ENCODE results near the gene ZFAND2A. TPM values are rescaled to one million over a fixed set of nuclear protein-coding genes. Genes with fewer than 3 reads are reported as not detected.

ZFAND2A gene
- total and polyA plus RNA-seq, 2 of the 8 experiments (the other 6 are each of a cell fraction or from before 2014, with no cell fraction given) = 16.6 to 20.3 TPM

DNA sequence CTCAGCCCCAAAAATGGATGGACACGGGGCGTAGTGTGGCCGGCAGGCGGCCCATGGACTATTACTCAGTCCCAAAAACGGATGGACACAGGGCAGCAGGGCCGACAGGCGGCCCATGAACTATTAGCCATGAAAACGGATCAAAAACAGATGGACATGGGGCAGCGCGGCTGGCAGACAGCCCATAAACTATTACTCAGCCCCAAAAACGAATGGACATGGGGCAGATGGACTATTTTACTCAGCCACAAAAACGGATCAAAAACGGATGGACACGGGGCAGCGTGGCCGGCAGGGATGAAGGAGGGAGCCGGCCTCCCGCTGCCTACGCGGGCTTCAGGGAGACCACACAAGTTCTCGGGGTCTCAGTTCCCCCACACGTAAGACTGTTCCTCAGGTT, 39.2 kb downstream of the ZFAND2A start:
- Histone ChIP-seq H3K79me2 (ENCODE audit: control insufficient read depth in 1 of 2, insufficient read depth in 2 of 2, low read length in 2 of 2) (peaks cover 0 to 55% of the 10 kb centered on the region in 2 experiments; a peak in 2 of 4 replicates), H4K8ac (ENCODE audit: extremely low read depth, insufficient read depth, low read length) (no peak overlapping the region)

More for the DNA sequence above, 39.2 kb downstream of the ZFAND2A start:
- peaks cover 0 to 5% (median 0%) of the 10 kb centered on the region in 4 experiments; a peak in 1 of 8 replicates for H3K36me3 ChIP-seq (ENCODE audit: control insufficient read depth in 2 of 4, insufficient read depth in 4 of 4, low read length in 3 of 4)
- no peak overlapping the region for H3K9ac ChIP-seq (replicated peaks in 1 of 4; ENCODE audit: extremely low read depth in 1 of 4, low read depth in 3 of 4, low read length in 3 of 4)
- CTCF ChIA-PET (ENCODE audit: partially characterized antibody) = interaction anchor here (1.9 kb wide), 1 partner anchor 35 kb away, joined by 5 read pairs; no protein-coding TSS in a partner anchor
- H2BK20ac ChIP-seq (ENCODE audit: low read length) = no peak overlapping the region
- no peak overlapping the region for H2BK120ac ChIP-seq (replicated peaks; ENCODE audit: low read depth, low read length)
- no peak overlapping the region for H3K4me3 ChIP-seq (ENCODE audit: extremely low read depth in 1 of 4, insufficient read depth in 2 of 4, low read depth in 3 of 4, low read length in 4 of 4)
- H3K14ac ChIP-seq (ENCODE audit: insufficient read length) = no peak overlapping the region
- peaks cover 0 to 14% (median 8%) of the 10 kb centered on the region in 4 experiments; a peak in 6 of 7 replicates for H3K4me1 ChIP-seq (replicated peaks in 1 of 4; ENCODE audit: control insufficient read depth in 3 of 4, insufficient read depth in 4 of 4, low read length in 3 of 4)
- H3K27ac ChIP-seq (ENCODE audit: low read depth, low read length) = no peak overlapping the region
- no peaks in the 10 kb centered on the region; a peak in 1 of 4 replicates for H3K9me3 ChIP-seq (ENCODE audit: insufficient read depth in 2 of 2, low read depth in 1 of 2, low read length in 1 of 2)
- no peak overlapping the region for H3K56ac ChIP-seq (replicated peaks; ENCODE audit: insufficient read length, low read depth, low read length)
- DNase-seq (ENCODE audit: low read depth in 1 of 2, low spot score in 2 of 2) (no peak), FAIRE-seq (no peak)
- H4K91ac ChIP-seq (replicated peaks; ENCODE audit: insufficient read length, low read length) = no peak overlapping the region
- no peaks in the 10 kb centered on the region for H3K27me3 ChIP-seq (replicated peaks in 1 of 4; ENCODE audit: control insufficient read depth in 3 of 4, extremely low read depth in 1 of 4, insufficient read depth in 3 of 4, low read length in 3 of 4)
- no peak overlapping the region for H3K23ac ChIP-seq (ENCODE audit: insufficient read length)
- POLR2A ChIA-PET (ENCODE audit: partially characterized antibody) = interaction anchor here (0.8 kb wide), 1 partner anchor 843 kb away, joined by 3 read pairs; no protein-coding TSS in a partner anchor
- H2BK12ac ChIP-seq (ENCODE audit: low read depth, low read length) = no peak overlapping the region
- WGBS, 2 experiments (ENCODE audit: extremely low coverage in 1 of 2, insufficient coverage in 1 of 2, insufficient read length in 1 of 2, insufficient replicate concordance in 2 of 2, low coverage in 1 of 2, low lambda C conversion rate in 2 of 2, missing lambda C conversion rate in 1 of 2) = 95% methylated on average over 22 of the region's 22 CpGs; no CpG with 5 or more reads in 1 of the 2 experiments
- H2AFZ ChIP-seq (ENCODE audit: low read length) = no peak overlapping the region
- no peak overlapping the region for H3K18ac ChIP-seq (ENCODE audit: extremely low read depth, low read length)
- H3K23me2 ChIP-seq (ENCODE audit: low read depth, low read length) = no peaks in the 10 kb centered on the region
- no peak overlapping the region for H3K4ac ChIP-seq (replicated peaks; ENCODE audit: insufficient read length, low read depth, low read length)
- H3K79me1 ChIP-seq (ENCODE audit: low read depth, low read length) = peaks cover 9% of the 10 kb centered on the region
- H2BK15ac ChIP-seq (ENCODE audit: low read length) = no peak overlapping the region
- no peak overlapping the region for H2BK5ac ChIP-seq (ENCODE audit: low read depth, low read length)
- no peak overlapping the region for H3K4me2 ChIP-seq (ENCODE audit: insufficient read depth in 1 of 2, low read depth in 2 of 2, low read length in 2 of 2)
- H4K5ac ChIP-seq (ENCODE audit: insufficient read length, low read depth, low read length) = no peak overlapping the region
- peaks cover 7 to 15% of the 10 kb centered on the region in 2 experiments for H4K20me1 ChIP-seq (replicated peaks in 1 of 2; ENCODE audit: control insufficient read depth in 1 of 2, insufficient read depth in 2 of 2, low read length in 2 of 2)
- TF ChIP-seq SP4 (IDR thresholded peaks at IDR 0.05; ENCODE audit: low read length) = no peak
- no peak for TF ChIP-seq SRF (IDR thresholded peaks at IDR 0.05; ENCODE audit: low read depth, low read length)
- TF ChIP-seq GABPA (IDR thresholded peaks at IDR 0.05; ENCODE audit: borderline replicate concordance, insufficient read depth, low read length) = no peak
- no peak for TF ChIP-seq KDM1A (IDR thresholded peaks at IDR 0.05; ENCODE audit: borderline replicate concordance, low read length)
- no peak for TF ChIP-seq JUN (IDR thresholded peaks at IDR 0.05; ENCODE audit: low read depth, low read length)
- no peak for TF ChIP-seq CHD2 (IDR thresholded peaks at IDR 0.05; ENCODE audit: low read length)
- TF ChIP-seq MAX (IDR thresholded peaks at IDR 0.05) = no peak
- no peak for TF ChIP-seq GTF2F1 (IDR thresholded peaks at IDR 0.05; ENCODE audit: borderline replicate concordance, low read depth, low read length)
- no peak overlapping the region for H2AK5ac ChIP-seq (ENCODE audit: low read depth, low read length)
